ENCODE data around the gene ABLIM2. TPM values are rescaled to one million over a fixed set of nuclear protein-coding genes. Genes with fewer than 3 reads are reported as not detected.

Gene ABLIM2
- total and polyA plus RNA-seq, 2 of the 13 experiments (the other 11 are each of a cell fraction or from before 2014, with no cell fraction given) = 0.20 to 0.37 TPM

DNA sequence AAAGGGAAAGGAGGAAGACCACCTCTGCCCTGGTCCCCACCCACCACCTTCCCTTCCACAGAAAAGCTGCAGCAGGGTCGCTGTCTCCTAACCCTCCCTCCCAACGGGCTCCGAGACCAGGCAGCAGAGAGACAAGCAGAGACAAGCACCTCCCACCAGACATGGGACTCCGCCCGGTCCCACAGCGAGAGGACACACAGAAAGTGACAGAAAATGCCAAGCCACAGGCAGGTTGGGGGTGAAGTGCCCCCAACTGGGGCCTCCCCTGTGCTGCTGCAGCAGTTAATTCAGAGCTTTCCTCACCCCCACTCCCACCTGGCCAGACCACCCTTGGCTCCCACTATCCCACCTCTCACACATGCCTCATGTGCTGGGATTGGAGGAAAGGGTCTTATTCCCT lies 154.5 kb downstream of the ABLIM2 start (continued):
- TF ChIP-seq, protein P1, sequence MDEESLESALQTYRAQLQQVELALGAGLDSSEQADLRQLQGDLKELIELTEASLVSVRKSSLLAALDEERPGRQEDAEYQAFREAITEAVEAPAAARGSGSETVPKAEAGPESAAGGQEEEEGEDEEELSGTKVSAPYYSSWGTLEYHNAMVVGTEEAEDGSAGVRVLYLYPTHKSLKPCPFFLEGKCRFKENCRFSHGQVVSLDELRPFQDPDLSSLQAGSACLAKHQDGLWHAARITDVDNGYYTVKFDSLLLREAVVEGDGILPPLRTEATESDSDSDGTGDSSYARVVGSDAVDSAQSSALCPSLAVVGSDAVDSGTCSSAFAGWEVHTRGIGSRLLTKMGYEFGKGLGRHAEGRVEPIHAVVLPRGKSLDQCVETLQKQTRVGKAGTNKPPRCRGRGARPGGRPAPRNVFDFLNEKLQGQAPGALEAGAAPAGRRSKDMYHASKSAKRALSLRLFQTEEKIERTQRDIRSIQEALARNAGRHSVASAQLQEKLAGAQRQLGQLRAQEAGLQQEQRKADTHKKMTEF (CRISPR knock-in tag; IDR thresholded peaks at IDR 0.05) = no peak
- no peak for TF ChIP-seq MXD4 (CRISPR knock-in tag; IDR thresholded peaks at IDR 0.05)
- TF ChIP-seq, protein P2, sequence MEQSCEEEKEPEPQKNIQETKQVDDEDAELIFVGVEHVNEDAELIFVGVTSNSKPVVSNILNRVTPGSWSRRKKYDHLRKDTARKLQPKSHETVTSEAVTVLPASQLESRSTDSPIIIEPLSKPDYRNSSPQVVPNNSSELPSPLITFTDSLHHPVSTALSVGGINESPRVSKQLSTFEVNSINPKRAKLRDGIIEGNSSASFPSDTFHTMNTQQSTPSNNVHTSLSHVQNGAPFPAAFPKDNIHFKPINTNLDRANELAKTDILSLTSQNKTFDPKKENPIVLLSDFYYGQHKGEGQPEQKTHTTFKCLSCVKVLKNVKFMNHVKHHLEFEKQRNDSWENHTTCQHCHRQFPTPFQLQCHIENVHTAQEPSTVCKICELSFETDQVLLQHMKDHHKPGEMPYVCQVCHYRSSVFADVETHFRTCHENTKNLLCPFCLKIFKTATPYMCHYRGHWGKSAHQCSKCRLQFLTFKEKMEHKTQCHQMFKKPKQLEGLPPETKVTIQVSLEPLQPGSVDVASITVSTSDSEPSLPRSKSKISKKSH (CRISPR knock-in tag; IDR thresholded peaks at IDR 0.05; ENCODE audit: borderline replicate concordance) = no peak

DNA sequence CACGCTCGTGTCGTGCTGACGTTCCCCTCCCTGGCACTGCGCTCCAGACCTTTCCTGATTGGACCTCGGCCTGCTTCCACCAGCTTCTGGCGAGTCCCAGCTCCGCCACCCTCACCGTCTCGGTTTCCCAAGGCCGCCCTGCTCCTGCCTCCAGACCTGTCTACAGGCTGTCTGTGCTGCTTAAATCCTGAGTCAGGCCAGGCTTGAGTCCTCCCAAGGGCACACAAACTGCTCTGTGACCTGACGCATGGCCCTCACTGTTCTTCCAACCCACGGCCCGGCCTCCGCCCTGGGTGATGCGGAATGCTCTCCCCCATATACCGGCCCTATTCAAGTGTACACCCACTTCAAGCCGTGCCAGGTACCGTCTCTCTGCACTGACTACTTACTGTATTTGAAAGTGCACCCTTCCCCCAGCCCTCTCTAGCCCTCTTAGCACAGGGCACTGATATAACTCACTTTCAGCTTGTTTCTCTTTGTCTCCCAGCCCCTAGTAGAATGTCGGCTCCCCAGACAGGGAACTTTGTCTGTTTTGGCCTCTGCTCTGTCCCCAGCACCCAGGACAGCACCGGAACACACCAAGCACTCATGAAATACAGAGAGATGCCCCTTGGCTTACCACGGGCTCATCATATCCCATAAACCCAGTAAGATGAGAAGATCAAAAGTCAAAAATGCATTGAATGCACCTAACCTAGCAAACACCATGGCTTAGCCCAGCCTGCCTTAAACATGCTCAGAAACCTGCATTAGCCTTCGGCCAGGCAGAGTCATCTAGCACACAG lies 155.9 kb downstream of the ABLIM2 start:
- Histone ChIP-seq H4K20me1 (ENCODE audit: insufficient read depth, low read length) (no peaks in the 10 kb centered on the region), H3K4me3 (replicated peaks in 1 of 3; ENCODE audit: insufficient read depth in 1 of 3, low read depth in 2 of 3, low read length in 3 of 3) (no peak overlapping the region), H2AFZ (ENCODE audit: low read length) (no peak overlapping the region), H3K79me2 (ENCODE audit: insufficient read depth, low read length) (no peaks in the 10 kb centered on the region), H3K27me3 (ENCODE audit: control insufficient read depth in 1 of 2, insufficient read depth in 2 of 2, low read length in 2 of 2) (peaks cover 22 to 92% of the 10 kb centered on the region in 2 experiments), H3K4me1 (ENCODE audit: insufficient read depth, low read length) (peaks cover 17% of the 10 kb centered on the region), H3K9me3 (ENCODE audit: low read length) (no peaks in the 10 kb centered on the region), H3K27ac (ENCODE audit: extremely low read length, insufficient read depth, low read length) (no peak overlapping the region), H3K4me2 (ENCODE audit: low read depth, low read length) (no peak overlapping the region), H3K9ac (ENCODE audit: insufficient read depth, low read depth, low read length) (no peak overlapping the region), H3K36me3 (replicated peaks in 1 of 2; ENCODE audit: control insufficient read depth in 1 of 2, insufficient read depth in 2 of 2, low read length in 2 of 2) (no peaks in the 10 kb centered on the region)
- ChIA-PET POLR2A (no interaction called here), CTCF (ENCODE audit: low intra/inter-chr PET ratio, low total read pairs) (no interaction called here)
- TF ChIP-seq, protein P3, sequence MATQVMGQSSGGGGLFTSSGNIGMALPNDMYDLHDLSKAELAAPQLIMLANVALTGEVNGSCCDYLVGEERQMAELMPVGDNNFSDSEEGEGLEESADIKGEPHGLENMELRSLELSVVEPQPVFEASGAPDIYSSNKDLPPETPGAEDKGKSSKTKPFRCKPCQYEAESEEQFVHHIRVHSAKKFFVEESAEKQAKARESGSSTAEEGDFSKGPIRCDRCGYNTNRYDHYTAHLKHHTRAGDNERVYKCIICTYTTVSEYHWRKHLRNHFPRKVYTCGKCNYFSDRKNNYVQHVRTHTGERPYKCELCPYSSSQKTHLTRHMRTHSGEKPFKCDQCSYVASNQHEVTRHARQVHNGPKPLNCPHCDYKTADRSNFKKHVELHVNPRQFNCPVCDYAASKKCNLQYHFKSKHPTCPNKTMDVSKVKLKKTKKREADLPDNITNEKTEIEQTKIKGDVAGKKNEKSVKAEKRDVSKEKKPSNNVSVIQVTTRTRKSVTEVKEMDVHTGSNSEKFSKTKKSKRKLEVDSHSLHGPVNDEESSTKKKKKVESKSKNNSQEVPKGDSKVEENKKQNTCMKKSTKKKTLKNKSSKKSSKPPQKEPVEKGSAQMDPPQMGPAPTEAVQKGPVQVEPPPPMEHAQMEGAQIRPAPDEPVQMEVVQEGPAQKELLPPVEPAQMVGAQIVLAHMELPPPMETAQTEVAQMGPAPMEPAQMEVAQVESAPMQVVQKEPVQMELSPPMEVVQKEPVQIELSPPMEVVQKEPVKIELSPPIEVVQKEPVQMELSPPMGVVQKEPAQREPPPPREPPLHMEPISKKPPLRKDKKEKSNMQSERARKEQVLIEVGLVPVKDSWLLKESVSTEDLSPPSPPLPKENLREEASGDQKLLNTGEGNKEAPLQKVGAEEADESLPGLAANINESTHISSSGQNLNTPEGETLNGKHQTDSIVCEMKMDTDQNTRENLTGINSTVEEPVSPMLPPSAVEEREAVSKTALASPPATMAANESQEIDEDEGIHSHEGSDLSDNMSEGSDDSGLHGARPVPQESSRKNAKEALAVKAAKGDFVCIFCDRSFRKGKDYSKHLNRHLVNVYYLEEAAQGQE (IDR thresholded peaks at IDR 0.05; ENCODE audit: borderline replicate concordance in 1 of 2, low read depth in 1 of 2, low read length in 2 of 2) = peak in 1 of 2 experiments; percentile 62; a peak in 2 of 4 replicates
- TF ChIP-seq SMAD9 (CRISPR knock-in tag; IDR thresholded peaks at IDR 0.05) = no peak
- ATAC-seq (no peak), FAIRE-seq (no peak), DNase-seq (ENCODE audit: low spot score) (no peak)
- intact Hi-C loops (cut with micrococcal nuclease; ENCODE audit: unreplicated experiment) (no loop called here), in situ Hi-C loops (cut with HindIII; ENCODE audit: extremely low pct_ligation_motif_present, low pct_unique_long_range_greater_than_20kb) (no loop called here)
- 33% methylated on average over 17 of the region's 23 CpGs for whole genome bisulfite sequencing (ENCODE audit: low lambda C conversion rate)
- BruUV-seq (replicated peaks) = no TSS peak

Data from HepG2 (cell line).